PFSK-1 (cell line): ENCODE data around the gene SRSF8.

Experiments used
- FOXP2 ChIP-seq: optimal IDR thresholded peaks from 2 replicates; pipeline ENCODE3; 2011; ENCODE audit warnings: borderline replicate concordance, control low read depth, inconsistent platforms; ENCODE audit not compliant: insufficient read depth; ENCODE audit errors: extremely low read length, extremely low read depth
- POLR2AphosphoS5 ChIP-seq: IDR thresholded peaks from 2 replicates; pipeline ENCODE4 v1.6.1; 2012; ENCODE audit warnings: low read depth, mild to moderate bottlenecking, control low read depth, low read length, moderate library complexity
- SIN3A ChIP-seq: IDR thresholded peaks from 2 replicates; pipeline ENCODE4 v1.6.1; 2012; ENCODE audit warnings: mild to moderate bottlenecking, low read length, moderate library complexity, borderline replicate concordance; ENCODE audit not compliant: insufficient read depth
- TAF1 ChIP-seq: IDR thresholded peaks from 2 replicates; pipeline ENCODE4 v1.6.1; 2012; ENCODE audit warnings: low read length, control low read depth, borderline replicate concordance; ENCODE audit not compliant: insufficient read depth
- TF ChIP-seq, protein P1 (sequence below), 2 experiments: IDR thresholded peaks; 2 replicates each; pipeline versions ENCODE4 v1.6.1 to v1.8.0; 2011 to 2012; ENCODE audit warnings: low read depth in 2 of 2, low read length in 2 of 2, control low read depth in 1 of 2, inconsistent platforms in 1 of 2, mild to moderate bottlenecking in 1 of 2, moderate library complexity in 1 of 2; ENCODE audit not compliant: insufficient read depth in 1 of 2

SRSF8 gene

GRCh38 chr11:95058621-95059020 lies 8.1 kb upstream of the SRSF8 start:
- TF ChIP-seq POLR2AphosphoS5 (no peak), SIN3A (no peak), TAF1 (no peak), FOXP2 (no peak)
- TF ChIP-seq, protein P1, sequence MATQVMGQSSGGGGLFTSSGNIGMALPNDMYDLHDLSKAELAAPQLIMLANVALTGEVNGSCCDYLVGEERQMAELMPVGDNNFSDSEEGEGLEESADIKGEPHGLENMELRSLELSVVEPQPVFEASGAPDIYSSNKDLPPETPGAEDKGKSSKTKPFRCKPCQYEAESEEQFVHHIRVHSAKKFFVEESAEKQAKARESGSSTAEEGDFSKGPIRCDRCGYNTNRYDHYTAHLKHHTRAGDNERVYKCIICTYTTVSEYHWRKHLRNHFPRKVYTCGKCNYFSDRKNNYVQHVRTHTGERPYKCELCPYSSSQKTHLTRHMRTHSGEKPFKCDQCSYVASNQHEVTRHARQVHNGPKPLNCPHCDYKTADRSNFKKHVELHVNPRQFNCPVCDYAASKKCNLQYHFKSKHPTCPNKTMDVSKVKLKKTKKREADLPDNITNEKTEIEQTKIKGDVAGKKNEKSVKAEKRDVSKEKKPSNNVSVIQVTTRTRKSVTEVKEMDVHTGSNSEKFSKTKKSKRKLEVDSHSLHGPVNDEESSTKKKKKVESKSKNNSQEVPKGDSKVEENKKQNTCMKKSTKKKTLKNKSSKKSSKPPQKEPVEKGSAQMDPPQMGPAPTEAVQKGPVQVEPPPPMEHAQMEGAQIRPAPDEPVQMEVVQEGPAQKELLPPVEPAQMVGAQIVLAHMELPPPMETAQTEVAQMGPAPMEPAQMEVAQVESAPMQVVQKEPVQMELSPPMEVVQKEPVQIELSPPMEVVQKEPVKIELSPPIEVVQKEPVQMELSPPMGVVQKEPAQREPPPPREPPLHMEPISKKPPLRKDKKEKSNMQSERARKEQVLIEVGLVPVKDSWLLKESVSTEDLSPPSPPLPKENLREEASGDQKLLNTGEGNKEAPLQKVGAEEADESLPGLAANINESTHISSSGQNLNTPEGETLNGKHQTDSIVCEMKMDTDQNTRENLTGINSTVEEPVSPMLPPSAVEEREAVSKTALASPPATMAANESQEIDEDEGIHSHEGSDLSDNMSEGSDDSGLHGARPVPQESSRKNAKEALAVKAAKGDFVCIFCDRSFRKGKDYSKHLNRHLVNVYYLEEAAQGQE (IDR thresholded peaks at IDR 0.05; ENCODE audit: insufficient read depth in 1 of 2, low read depth in 2 of 2, low read length in 2 of 2), result no peak

- TF ChIP-seq POLR2AphosphoS5, result no peak
Measured at GRCh38 chr11:95059046-95059445, 7.7 kb upstream of the SRSF8 start.

- TF ChIP-seq, protein P1 (IDR thresholded peaks at IDR 0.05; ENCODE audit: insufficient read depth in 1 of 2, low read depth in 2 of 2, low read length in 2 of 2), result no peak
- TF ChIP-seq POLR2AphosphoS5, result no peak
- no peak for TF ChIP-seq SIN3A
- TF ChIP-seq FOXP2, result no peak
- no peak for TF ChIP-seq TAF1
Measured at GRCh38 chr11:95065336-95065735, 1.4 kb upstream of the SRSF8 start.

DNA sequence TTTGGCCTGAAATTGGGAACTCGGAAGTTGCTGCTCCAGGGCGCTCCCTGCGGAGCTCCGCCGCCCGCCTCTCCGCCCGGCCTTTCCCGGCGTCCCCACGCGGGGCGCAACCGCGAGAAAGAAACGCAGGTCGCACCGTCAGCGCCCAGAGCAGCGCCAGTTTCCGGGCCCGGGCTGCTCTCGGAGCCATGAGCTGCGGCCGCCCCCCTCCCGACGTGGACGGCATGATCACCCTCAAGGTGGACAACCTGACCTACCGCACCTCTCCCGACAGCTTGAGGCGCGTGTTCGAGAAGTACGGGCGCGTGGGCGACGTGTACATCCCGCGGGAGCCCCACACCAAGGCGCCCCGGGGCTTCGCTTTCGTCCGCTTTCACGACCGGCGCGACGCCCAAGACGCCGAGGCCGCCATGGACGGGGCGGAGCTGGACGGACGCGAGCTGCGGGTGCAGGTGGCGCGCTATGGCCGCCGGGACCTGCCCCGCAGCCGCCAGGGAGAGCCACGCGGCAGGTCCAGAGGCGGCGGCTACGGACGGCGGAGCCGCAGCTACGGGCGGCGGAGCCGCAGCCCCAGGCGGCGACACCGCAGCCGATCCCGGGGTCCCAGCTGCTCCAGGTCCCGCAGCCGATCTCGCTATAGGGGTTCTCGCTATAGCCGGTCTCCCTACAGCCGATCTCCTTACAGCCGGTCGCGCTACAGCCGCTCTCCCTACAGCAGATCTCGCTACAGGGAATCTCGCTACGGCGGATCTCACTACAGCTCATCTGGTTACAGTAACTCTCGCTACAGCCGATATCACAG lies 521 bp downstream of the SRSF8 start:
- TF ChIP-seq POLR2AphosphoS5, result peak; percentile 57
- no peak for TF ChIP-seq FOXP2
- TF ChIP-seq SIN3A, result no peak; the same call in 1 of the 2 replicates
- TF ChIP-seq, protein P1 (IDR thresholded peaks at IDR 0.05; ENCODE audit: insufficient read depth in 1 of 2, low read depth in 2 of 2, low read length in 2 of 2), result no peak

DNA sequence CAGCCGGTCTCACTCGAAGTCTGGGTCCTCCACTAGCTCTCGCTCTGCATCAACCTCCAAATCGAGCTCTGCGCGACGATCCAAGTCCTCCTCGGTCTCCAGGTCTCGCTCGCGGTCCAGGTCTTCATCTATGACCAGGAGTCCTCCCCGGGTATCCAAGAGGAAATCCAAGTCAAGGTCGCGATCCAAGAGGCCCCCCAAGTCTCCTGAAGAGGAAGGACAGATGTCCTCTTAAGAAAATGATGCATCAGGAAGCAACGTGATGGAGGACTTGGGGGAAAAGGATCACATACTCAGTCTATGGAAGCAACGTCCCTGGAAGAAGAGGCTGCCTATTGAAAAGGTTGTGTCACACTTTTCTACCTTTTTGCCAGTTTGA lies 1.1 kb downstream of the SRSF8 start:
- TF ChIP-seq, protein P1 (IDR thresholded peaks at IDR 0.05; ENCODE audit: insufficient read depth in 1 of 2, low read depth in 2 of 2, low read length in 2 of 2), result no peak
- TF ChIP-seq FOXP2 (no peak), POLR2AphosphoS5 (no peak), TAF1 (no peak)
